SU-DHL-6 (cell line): Measurements from ENCODE around the gene GNG4.

Experiments
- EZH2phosphoT487 ChIP-seq: fragments of 200-600 bp; sonication (generic), shearing (Covaris generic); conservative IDR thresholded peaks from 2 replicates; pipeline ENCODE4 v1.6.1; 2018; ENCODE audit warnings: mild to moderate bottlenecking, antibody characterized with exemption, low read length, moderate library complexity, mixed read lengths
- TF ChIP-seq, protein P1 (sequence below): fragments of 200-600 bp; sonication (generic); IDR thresholded peaks from one replicate; pipeline ENCODE4 v1.5.1; 2017; ENCODE audit warnings: antibody characterized with exemption, mild to moderate bottlenecking, low read length, moderate library complexity; ENCODE audit not compliant: insufficient read depth, poor library complexity, severe bottlenecking

DNA sequence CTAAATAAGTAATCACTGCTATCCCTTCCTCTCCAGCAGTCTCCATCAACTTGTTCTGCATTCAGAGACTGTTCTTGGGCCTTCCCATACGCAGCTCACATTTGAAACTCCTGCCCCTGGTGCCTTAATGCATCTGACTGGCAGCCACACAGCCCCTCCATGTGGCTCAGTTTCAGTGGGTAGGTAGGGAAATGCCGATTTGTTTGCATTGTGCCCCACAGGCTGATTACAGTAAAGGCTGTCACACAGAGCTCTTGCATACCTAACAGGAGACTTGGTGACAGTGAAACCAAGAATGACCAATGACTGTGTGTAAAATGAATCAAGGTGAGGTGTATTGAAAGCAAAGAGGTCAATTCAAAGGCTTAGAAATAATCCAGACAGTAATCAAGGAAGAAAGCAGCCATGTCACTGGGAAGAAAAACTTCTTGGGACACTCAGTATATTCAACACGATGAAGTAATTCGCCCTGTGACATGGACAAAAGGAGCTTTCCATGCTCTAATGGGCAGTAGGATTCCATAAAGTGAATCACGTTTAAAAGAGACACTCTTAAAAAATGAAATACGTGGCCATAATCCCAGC, 132.6 kb downstream of the GNG4 start:
- TF ChIP-seq, protein P1, sequence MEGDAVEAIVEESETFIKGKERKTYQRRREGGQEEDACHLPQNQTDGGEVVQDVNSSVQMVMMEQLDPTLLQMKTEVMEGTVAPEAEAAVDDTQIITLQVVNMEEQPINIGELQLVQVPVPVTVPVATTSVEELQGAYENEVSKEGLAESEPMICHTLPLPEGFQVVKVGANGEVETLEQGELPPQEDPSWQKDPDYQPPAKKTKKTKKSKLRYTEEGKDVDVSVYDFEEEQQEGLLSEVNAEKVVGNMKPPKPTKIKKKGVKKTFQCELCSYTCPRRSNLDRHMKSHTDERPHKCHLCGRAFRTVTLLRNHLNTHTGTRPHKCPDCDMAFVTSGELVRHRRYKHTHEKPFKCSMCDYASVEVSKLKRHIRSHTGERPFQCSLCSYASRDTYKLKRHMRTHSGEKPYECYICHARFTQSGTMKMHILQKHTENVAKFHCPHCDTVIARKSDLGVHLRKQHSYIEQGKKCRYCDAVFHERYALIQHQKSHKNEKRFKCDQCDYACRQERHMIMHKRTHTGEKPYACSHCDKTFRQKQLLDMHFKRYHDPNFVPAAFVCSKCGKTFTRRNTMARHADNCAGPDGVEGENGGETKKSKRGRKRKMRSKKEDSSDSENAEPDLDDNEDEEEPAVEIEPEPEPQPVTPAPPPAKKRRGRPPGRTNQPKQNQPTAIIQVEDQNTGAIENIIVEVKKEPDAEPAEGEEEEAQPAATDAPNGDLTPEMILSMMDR = no peak
- TF ChIP-seq EZH2phosphoT487 = no peak
